ENCODE measurements around the gene MRPL53. TPM values are rescaled to one million over a fixed set of nuclear protein-coding genes. Genes with fewer than 3 reads are reported as not detected.

MRPL53 gene
- total and polyA plus RNA-seq, 9 of the 15 experiments (the other 6 are each of a cell fraction or from before 2014, with no cell fraction given), result 11.5 to 87.9 (median 41.1) TPM

- TF ChIP-seq ZNF280A (IDR thresholded peaks at IDR 0.05; ENCODE audit: low read depth, partially characterized antibody) (no peak), ZNF354B (CRISPR knock-in tag; IDR thresholded peaks at IDR 0.05) (no peak), KAT2B (IDR thresholded peaks at IDR 0.05; ENCODE audit: low read depth, low read length) (no peak), MBD2 (IDR thresholded peaks at IDR 0.05; ENCODE audit: borderline replicate concordance, low read depth) (peak; percentile 84), CBX5 (IDR thresholded peaks at IDR 0.05; ENCODE audit: borderline replicate concordance, low read depth) (no peak), FOXO4 (CRISPR knock-in tag; IDR thresholded peaks at IDR 0.05) (no peak), ZC3H8 (IDR thresholded peaks at IDR 0.05) (no peak), CREB3L1 (IDR thresholded peaks at IDR 0.05; ENCODE audit: borderline replicate concordance, low read depth) (0 out of 2 replicates have a peak, but pooled peaks have one; percentile 59), XRCC5 (IDR thresholded peaks at IDR 0.05; ENCODE audit: low read depth, low read length) (no peak; the same call in 1 of the 2 replicates), TCF3 (CRISPR knock-in tag; IDR thresholded peaks at IDR 0.05) (0 out of 2 replicates have a peak, but pooled peaks have one; percentile 10), ZNF655 (CRISPR knock-in tag; IDR thresholded peaks at IDR 0.05) (peak; percentile 55; the same call in 1 of the 2 replicates)
Measured at GRCh38 chr2:74472086-74472944, at the start of gene MRPL53 (continued).
